GM23248 (cell line): ENCODE data around the gene ARPC2.

Source experiments
- EZH2 ChIP-seq: fragments of 200-600 bp; sonication (generic); IDR thresholded peaks from 2 replicates; pipeline ENCODE4 v1.6.1; 2018; ENCODE audit warnings: antibody characterized with exemption, mild to moderate bottlenecking; ENCODE audit not compliant: insufficient read depth, poor library complexity, severe bottlenecking
- EZH2phosphoT487 ChIP-seq: fragments of 200-600 bp; sonication (generic); IDR thresholded peaks from 2 replicates; pipeline ENCODE4 v1.6.1; 2018; ENCODE audit warnings: antibody characterized with exemption, moderate library complexity, mild to moderate bottlenecking, low read depth; ENCODE audit not compliant: insufficient read depth

GRCh38 chr2:218270721-218271486 lies 53.9 kb downstream of the ARPC2 start:
- TF ChIP-seq EZH2, result no peak
- no peak for TF ChIP-seq EZH2phosphoT487
